ENCODE data around the gene TMEM89.
A peak's percentile ranks its signal among the peaks of the same experiment; 100 is the strongest.

The TMEM89 gene

GRCh38 chr3:48600711-48601621 lies 20.6 kb downstream of the TMEM89 start:
- TF ChIP-seq, protein P1, sequence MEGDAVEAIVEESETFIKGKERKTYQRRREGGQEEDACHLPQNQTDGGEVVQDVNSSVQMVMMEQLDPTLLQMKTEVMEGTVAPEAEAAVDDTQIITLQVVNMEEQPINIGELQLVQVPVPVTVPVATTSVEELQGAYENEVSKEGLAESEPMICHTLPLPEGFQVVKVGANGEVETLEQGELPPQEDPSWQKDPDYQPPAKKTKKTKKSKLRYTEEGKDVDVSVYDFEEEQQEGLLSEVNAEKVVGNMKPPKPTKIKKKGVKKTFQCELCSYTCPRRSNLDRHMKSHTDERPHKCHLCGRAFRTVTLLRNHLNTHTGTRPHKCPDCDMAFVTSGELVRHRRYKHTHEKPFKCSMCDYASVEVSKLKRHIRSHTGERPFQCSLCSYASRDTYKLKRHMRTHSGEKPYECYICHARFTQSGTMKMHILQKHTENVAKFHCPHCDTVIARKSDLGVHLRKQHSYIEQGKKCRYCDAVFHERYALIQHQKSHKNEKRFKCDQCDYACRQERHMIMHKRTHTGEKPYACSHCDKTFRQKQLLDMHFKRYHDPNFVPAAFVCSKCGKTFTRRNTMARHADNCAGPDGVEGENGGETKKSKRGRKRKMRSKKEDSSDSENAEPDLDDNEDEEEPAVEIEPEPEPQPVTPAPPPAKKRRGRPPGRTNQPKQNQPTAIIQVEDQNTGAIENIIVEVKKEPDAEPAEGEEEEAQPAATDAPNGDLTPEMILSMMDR (IDR thresholded peaks at IDR 0.05; ENCODE audit: low read depth, low read length): no peak
- no peak overlapping the region for H3K4me3 ChIP-seq (ENCODE audit: low read depth, low read length)
- no peak for DNase-seq (ENCODE audit: low read depth, low spot score)
- in situ Hi-C loops (cut with HindIII; ENCODE audit: low sequenced_read_pairs): no loop called here

- no peak for DNase-seq (ENCODE audit: low read depth, low spot score)
- in situ Hi-C loops (cut with HindIII; ENCODE audit: low sequenced_read_pairs): no loop called here
- TF ChIP-seq, protein P1 (IDR thresholded peaks at IDR 0.05; ENCODE audit: low read depth, low read length): no peak
- no peak overlapping the region for H3K4me3 ChIP-seq (ENCODE audit: low read depth, low read length)
Observed at GRCh38 chr3:48599509-48600285, 21.9 kb downstream of the TMEM89 start.

DNA sequence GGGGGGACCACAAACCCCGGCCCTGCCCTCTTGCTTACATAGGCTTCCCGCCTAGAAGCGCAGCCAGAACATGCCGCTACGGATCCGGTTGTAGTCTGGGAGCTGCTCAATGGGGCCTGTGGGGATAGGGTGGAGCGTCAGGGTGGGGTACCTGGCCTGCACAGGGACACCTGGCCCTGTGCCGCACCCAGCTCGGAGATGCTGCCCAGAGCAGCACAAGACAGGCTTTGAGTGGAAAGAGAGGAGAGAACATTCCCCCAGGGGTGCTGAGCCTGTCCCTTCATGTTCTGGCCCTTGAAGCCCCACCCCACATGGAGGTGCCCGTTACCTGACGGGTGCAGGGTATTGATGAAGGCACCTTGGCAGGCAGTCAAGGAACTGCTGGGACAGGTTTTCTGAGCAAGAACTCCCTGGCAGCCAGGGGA lies 22.5 kb downstream of the TMEM89 start:
- in situ Hi-C loops (cut with HindIII; ENCODE audit: low sequenced_read_pairs): no loop called here
- no peak for DNase-seq (ENCODE audit: low read depth, low spot score)
- H3K4me3 ChIP-seq (ENCODE audit: low read depth, low read length): no peak overlapping the region
- TF ChIP-seq, protein P1 (IDR thresholded peaks at IDR 0.05; ENCODE audit: low read depth, low read length): no peak

- DNase-seq (ENCODE audit: low read depth, low spot score): peak; percentile 95
- TF ChIP-seq, protein P1 (IDR thresholded peaks at IDR 0.05; ENCODE audit: low read depth, low read length): no peak
- in situ Hi-C loops (cut with HindIII; ENCODE audit: low sequenced_read_pairs): no loop called here
- no peak overlapping the region for H3K4me3 ChIP-seq (ENCODE audit: low read depth, low read length)
Observed at GRCh38 chr3:48598323-48599076, 23.1 kb downstream of the TMEM89 start.

- H3K4me3 ChIP-seq (ENCODE audit: low read depth, low read length): no peak overlapping the region
- TF ChIP-seq, protein P1 (IDR thresholded peaks at IDR 0.05; ENCODE audit: low read depth, low read length): no peak
- in situ Hi-C loops (cut with HindIII; ENCODE audit: low sequenced_read_pairs): no loop called here
- no peak for DNase-seq (ENCODE audit: low read depth, low spot score)
Observed at GRCh38 chr3:48597408-48597800, 24.2 kb downstream of the TMEM89 start.

Measured in astrocyte of the spinal cord (primary cell).